GM12874 (cell line): Measurements from ENCODE around the gene DNAJC25.
A peak's percentile ranks its signal among the peaks of the same experiment; 100 is the strongest.

Experiments used
- CTCF ChIP-seq: IDR thresholded peaks from 2 replicates; pipeline ENCODE4 v1.5.1; 2011; ENCODE audit warnings: low read depth, mild to moderate bottlenecking, control low read depth, low read length, moderate library complexity; ENCODE audit not compliant: insufficient read depth

The DNAJC25 gene

GRCh38 chr9:111679199-111679598 is 48.1 kb downstream of the DNAJC25 start:
- no peak for TF ChIP-seq CTCF

- TF ChIP-seq CTCF = no peak
Measured at GRCh38 chr9:111683392-111683791, 52.3 kb downstream of the DNAJC25 start.

GRCh38 chr9:111691672-111692329 is 60.7 kb downstream of the DNAJC25 start:
- peak; percentile 15; the same call in 1 of the 2 replicates for TF ChIP-seq CTCF

- TF ChIP-seq CTCF = no peak
Measured at GRCh38 chr9:111696796-111697195, 65.7 kb downstream of the DNAJC25 start.

DNA sequence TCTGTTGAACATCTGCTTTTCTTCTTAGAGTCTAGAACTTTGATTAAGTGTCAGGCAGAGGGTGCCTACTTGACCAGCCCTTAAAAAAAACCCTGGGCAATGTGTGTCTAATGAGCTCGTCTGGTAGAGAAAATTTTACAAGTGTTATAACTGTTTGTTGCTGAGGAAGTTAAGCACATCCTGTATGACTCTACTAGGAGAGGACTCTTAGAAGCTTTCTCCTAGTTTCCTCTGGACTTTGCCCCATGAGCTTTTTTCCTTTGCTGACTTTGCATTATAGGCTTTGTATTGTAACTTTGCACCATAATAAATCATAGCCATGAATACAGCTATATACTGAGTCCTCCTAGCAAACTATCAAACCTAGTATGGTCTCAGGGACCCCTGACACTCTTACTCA is 69.6 kb downstream of the DNAJC25 start:
- no peak for TF ChIP-seq CTCF
